CMK (cell line): ENCODE measurements around the gene LGI4.
"Not testable (repeated sequence)": the region's sequence is repeated elsewhere in the genome, so short reads cannot be mapped to it uniquely, and the experiment has no call there.

ENCODE experiments used
- DNase-seq: peaks from one replicate; pipeline ENCODE4 v3.0.0-alpha.2; 2010; ENCODE audit warnings: low read depth

Gene LGI4

DNA sequence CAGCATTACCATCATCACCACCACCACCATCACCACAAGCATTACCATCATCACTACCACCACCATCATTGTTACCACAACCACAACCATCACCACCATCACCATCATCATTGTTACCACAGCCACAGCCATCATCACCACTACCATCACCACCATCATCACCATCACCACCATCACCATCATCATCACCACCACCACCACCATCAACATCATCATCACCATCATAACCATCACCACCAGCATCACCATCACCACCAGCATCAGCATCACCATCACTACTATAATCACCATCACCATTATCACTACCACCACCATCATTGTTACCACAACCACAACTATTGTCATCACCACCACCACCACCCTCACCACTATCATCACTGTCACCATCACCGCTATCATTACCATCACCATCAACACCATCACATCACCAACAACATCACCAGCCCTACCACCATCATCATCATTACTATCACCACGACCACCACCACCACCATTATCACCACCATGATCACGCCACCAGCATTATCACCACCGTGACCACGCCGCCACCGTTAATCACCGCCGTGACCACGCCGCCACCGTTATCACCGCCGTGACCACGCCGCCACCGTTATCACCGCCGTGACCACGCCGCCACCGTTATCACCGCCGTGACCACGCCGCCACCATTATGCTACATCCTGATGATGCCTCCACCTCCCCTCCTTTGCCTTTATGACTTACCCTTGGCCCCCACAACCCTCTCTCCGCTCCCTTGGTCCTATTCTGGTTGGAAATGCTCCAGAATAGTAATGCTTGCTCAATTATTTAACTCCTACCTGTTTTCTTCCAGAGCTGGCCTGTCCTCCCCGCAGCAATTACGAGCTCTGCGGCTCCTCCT, 29.2 kb downstream of the LGI4 start:
- no peak for DNase-seq

DNA sequence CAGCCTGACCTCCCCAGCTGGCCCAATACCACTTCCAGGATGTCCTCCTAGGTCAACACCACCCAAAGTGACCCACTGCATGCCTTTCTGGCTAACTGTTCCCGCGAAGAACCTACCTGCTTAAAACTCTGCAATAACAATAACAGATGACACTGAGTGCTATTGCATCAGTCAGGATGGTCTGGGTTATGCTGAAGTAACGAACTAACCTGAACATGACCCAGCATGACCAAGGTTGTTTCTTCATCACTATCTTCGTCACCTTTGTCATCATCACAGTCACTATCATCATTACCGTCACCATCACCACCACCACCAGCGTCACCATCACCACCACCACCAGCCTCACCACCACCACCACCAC, 29.8 kb downstream of the LGI4 start:
- DNase-seq = no peak

DNA sequence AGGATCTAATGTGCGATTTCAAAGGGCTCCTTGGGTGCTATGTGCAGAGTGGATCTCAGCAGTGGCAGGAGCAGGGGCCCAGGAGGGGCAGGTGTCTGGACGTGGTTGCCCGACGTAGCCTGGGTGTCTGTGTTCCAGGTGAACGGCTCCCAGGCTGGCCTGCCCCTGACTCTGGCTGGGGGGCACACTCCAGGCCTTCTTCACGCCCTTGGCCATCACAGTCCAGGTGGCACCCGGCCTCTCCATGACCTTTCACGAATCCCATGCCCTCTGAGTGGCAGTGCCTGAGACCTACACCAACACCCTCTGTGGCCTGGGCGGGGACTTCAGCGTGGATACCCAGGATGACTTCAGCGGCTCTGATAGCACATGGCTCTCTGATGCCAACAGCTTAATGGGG, 30.5 kb downstream of the LGI4 start:
- no peak for DNase-seq

DNA sequence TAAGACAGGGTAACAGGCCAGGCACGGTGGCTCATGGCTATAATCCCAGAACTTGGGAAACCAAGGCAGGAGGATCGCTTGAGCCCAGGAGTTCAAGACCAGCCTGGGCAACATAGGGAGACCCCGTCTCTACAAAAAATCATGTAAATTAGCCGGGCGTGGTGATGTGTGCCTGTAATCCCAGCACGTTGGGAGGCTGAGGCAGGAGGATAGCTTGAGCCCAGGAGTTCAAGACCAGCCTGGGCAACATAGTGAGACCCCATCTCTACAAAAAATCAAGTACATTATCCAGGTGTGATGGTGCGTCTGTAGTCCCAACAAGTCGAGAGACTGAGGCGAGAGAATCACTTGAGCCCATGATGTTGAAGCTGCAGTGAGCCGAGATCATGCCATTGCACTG, 31.2 kb downstream of the LGI4 start:
- DNase-seq = not testable (repeated sequence)

DNA sequence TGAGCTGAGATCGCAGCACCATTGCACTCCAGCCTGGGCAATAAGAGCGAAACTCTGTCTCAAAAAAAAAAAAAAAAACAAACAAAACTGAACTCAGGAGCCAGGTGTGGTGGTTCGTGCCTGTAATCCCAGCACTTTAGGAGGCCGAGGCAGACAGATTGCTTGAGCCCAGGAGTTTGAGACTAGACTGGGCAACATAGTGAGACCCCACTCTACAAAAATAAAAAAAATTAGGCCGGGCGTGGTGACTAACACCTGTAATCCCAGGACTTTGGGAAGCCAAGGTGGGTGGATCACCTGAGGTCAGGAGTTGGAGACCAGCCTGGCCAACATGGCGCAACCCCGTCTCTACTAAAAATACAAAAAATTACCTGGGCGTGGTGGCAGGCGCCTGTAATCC, 32.9 kb downstream of the LGI4 start:
- DNase-seq = not testable (repeated sequence)

DNA sequence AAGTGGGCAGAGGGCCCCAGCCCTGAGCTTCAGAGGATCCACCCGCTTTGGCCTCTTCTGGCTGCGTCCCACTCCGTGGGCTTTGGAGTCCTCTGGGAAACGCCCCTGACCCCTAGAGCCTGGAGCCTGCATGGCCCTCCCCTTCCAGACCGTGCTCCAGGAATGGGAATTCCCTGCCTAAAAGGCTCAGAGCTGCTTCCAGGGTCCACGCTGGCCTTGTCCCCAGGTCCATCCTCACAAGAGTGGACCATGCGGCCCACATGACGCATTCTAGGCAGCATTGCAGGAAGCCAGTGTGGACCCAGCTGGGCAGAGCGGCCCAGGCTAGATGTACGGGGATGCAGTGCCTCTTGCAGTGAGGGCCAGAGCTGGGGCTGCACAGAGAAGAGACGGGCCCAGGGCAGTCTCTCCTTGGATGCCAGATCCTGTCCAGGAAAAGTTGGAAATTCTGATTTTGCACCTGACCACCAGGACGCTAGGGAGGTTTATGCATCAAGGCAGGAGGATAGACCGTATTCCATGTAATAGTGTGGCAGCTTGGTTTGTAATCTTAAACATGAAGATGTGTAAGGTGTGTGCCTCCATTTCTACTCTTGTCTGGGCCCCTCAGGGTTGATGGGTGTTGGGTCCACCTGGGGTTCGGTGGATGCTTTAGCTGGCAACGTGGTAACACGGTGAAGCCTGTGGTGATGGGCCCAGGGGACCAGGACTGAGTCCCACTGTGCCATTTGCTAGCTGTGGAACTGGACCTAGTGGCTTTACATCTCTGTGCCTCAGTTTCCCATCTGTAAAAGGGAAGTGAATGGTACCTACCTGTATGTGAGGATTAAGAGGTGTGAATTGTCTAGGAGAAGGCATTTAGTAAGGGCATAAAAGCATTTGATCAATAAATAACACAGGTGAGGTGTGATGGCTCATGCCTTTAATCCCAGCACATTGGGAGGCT, 34.0 kb downstream of the LGI4 start:
- no peak for DNase-seq

DNA sequence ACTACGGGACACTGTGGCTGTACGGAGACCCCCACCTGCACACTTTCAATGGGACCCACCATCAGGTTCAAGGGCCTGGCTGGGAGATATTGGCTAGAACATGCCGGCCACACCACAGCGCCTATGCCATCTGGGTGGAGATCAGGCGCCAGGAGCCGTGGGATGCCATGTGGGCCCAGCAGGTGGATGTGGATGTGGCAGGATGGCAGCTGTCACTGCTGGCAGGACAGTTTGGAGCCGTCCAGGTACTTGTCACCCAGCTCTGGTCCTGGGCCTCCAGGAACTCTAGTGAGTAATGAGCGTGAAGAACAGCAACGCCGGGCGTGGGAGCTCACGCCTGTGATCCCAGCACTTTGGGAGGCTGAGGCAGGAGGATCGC, 35.0 kb downstream of the LGI4 start:
- no peak for DNase-seq

DNA sequence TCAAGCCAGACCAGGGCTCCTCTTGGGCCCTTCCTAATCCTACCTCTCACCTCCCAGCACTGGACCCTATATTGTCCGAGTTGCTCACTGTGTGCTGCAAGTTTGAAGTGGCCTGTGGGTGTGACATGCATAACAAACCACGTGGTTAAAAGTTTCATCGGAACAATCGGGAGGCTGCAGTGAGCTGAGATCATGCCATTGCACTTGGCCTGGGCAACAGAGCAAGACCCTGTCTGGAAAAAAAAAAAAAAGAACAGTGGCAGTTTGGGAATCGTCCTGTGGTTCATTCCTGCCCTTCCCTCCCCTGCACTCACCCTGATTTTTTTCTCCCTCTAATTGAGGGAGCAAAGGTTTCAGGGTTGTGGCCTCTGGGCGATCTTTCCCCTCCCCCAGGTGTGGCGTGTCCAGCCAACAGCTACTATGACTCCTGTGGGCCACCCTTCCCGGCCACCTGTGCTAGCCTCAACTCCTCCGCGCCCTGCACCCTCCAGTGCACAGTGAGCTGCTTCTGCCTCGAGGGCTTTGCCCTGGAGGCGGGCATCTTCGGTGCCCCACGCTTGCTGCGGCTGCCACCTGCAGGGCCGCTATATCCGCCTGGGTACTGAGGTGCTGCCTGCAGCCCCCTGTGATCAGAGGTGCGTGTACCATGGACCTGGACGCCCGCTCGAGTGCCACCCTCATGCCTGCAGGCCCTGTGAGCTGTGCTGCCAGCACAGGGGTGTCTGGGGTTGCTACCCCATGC, 35.5 kb downstream of the LGI4 start:
- DNase-seq = no peak

DNA sequence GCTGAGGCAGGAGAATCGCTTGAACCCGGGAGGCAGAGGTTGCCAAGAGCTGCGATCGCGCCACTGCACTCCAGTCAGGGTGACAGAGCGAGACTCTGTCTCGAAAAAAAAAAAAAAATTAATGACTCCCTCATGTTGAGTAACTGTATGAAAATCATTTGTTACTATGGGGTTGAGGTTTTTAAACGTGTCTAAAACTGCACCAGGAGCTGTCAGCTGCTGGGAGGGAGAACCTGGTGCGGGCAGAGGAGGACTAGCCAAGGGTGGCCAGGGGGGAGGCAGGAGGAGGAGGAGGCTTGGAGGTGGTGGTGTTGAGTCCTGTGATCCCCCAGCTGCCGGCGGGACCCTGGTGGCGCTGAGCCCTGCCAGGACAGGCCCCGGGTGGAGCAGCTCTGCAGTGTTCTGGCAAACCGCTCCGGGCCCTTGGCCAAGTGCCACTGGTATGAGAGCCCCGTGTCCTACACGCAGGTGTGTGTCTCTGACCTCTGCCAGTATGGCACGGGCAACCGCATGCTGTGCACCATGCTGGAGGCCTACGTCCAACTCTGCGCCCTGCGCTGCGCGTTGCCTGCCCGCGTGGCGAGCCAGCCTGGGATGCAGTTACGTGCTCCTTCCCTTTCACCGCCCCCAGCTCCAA, 36.3 kb downstream of the LGI4 start:
- no peak for DNase-seq

DNA sequence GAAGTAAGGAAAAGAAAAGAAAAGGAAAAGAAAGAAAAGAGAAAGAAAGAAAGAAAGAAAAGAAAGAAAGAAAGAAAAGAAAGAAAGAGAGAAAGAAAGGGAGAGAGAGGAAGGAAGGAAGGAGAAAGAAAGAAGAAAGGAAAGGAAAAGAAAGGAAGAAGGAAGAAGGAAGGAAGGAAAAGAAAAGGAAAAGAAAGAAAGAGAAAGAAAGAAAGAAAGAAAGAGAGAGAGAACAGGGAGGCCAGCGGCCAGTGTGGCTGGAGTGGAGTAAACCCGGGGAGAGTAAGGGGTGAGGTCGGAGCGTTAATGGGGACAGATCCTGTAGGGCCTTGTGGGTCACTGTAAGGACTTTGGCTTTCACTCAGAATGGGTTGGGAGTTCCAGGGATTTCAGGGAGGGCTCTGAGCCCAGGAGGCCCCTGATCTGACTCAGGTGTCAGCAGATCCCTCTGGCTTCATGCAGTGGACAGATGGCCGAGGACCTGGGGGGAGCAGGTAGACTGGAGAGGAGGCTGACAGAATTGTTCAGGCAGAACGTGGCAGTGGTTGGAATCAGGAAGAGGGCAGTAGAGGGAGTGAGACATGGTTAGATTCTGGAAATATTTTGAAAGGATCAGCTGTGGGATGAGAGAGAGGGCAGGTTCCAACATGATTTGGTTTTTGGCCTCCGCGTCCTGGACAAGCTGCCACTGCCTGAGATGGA, 39.0 kb downstream of the LGI4 start:
- no peak for DNase-seq

DNA sequence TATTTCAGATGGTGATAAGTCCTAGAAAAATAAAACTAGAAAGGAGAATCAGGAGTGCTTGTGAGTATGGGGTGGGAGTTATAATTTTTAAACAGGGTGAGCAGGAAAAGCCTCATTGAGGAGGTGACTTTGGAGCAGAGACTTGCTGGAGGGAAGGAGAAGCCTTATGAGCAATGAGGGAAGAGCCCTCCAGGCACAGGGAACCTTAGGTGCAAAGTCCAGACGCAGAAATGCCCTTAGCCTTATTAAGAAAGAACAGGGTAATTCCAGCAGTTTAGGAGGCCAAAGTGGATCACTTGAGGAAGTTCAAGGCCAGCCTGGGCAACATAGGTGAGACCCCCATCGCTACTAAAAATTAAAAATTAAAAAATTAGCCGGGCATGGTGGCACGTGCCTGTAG, 40.2 kb downstream of the LGI4 start:
- DNase-seq = no peak

DNA sequence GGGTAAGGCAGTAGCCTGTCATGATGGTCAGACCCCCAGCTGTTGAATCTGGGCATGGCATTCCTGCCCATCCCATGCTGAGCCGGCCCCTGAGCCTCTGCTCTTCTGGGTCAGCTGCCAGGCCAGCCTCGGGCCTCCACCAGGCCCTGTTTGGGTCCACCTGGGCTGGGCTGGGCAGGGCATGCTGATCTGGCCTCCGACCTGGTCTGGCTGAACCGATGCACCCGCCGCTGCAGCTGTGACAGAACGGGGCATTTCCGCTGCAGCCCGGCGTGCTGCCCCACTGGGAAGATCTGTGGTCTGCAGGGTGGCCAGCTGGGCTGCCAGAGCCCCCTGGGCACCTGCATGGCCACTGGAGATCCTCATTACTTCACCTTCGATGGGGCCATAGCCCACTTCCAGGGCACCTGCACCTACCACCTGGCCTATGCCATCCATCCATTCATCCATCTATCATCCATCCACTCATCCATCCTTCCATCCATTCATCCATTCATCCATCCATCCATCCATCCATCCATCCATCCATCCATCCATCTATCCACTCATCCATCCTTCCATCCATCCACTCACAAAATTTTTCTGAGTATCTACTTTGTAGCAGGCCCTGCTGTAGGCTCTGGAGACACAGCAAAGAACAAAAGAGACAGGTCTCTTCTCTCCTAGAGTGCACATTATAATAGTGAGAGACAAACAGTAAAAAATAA, 40.8 kb downstream of the LGI4 start:
- no peak for DNase-seq

DNA sequence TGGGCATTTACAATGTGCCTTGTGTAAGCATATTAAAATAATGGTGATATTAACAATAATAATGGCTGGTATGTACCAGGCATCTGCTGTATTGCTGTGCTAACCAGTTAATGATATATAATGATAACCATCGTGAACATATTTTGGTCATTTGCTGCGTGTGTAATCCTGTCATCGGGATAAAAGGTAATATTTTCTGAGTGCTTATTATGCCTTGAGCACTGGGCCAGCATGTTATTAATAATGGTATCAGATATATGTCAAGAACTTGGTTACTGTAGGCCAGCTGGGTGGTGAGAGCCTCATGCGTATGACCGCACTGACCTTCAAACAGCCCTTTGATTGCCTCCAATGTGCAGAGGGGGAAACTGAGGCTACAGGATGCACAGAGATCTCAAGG, 41.4 kb downstream of the LGI4 start:
- DNase-seq = no peak

DNA sequence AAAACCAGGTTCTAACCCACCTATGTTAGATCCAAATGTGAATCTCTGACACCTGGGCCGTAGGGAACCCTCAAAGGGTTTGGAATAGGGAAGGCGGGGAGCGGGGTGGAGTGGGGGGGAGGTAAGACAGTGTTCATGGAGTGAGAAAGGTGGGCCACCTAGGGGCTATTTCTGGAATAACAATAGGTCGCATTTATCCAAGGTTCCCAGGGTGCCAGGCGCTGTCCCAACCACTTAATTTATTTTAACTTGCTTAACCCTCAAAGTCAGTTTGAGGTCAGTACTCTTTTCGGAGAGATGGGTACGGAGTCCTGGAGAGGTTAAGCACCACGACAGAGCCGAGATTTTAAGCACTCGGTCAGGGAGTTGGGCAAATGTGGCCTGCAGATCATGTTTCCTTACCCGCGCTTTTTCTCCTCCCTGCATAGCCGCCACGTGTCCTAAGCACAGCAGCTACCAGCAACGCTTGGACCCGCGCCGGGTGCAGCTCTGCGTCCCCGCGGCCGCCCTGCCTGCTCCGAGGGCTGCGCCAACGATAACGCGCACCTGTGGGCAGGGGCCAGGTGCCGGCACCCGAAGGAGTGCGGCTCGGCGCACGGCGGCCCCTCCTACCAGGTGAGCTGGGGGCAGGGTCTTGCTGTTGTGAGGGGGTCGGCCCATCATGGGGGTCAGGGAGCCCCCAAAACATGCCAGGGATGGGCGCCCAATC, 44.2 kb downstream of the LGI4 start:
- no peak for DNase-seq

DNA sequence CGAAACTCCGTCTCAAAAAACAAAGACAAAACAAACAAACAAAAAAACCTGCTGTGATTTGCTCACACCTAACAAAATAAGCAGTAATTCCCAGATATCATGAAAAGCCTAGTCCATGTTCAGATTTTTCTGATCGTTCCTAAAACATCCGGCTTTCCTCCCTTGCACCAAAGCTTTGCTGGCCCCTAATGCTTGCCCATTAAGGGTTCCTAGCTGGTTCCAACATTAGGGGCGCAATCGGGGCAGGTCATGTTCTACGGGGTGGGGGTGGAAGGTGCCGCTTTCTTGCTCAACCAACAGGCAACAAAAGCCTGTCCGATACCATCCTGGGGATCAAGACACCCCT, 44.7 kb downstream of the LGI4 start:
- no peak for DNase-seq

DNA sequence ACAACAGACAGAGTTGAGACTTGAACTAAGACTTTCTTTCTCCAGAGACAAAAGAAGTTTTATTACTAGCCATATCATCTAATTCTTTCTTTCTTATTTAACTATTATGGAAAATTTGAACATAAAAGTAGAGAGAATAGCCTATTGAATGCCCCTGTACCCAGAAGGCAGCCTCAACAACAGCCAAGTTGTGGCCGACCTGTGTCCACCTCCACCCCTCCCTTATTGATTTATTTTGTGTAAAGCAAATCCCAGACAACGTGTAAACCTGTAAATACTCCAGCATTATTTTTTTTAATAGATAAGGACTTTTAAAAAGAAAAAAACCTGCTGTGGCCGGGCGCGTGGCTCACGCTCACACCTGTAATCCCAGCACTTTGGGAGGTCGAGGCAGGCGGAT, 45.3 kb downstream of the LGI4 start:
- no peak for DNase-seq

DNA sequence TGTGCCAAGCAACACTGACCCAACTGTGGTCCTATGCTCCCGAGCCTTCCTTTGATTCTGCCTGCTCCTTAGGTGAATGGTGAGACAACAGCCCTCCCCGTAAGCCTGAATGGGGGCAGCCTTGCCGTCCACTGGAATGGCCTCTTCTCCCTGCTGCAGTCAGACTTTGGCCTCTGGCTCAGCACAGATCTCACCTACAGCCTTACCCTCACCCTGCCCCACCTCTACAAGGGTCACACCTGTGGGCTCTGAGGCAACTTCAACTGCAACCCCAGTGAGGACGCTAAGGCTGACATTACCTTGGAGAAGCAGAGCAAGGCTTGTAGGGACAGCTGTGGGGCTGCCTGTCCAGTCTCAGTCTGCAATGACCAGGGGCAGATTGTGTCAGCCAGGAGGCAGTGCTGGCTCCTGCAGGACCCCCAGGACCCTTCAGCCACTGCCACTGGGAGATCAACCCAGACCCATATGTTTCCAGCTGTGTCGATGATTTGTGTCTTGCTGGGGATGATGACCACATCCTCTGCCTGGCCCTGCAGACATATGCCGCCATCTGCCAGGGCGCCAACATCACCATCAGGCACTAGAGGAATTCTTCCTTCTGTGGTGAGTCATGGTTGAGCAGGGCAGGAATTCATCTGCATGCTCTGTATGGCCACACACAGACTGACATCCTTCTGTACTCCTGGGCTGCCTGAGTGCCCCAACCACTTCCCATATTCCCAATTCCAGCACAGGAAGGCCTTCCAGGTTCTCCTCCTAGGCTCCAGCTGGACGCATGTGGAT, 46.5 kb downstream of the LGI4 start:
- no peak for DNase-seq

DNA sequence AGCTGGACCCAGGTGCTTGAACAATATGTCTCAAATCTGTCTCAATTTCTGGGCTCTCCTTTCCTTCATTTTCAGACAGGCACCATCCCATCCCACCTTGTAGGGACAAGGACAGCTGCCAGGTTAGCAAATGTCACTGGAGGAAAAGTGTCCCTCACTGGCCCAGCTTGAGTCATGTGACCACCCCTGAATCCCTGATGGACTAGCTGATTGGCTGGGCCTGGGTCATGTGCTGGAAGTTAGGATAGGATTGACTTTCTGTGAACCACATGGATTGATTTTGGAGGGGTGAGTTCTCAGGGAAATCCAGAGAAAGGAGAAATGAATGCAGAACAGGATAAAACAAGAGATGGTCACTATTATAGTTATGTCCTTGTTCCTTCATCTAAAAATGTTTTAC, 47.5 kb downstream of the LGI4 start:
- DNase-seq = no peak

DNA sequence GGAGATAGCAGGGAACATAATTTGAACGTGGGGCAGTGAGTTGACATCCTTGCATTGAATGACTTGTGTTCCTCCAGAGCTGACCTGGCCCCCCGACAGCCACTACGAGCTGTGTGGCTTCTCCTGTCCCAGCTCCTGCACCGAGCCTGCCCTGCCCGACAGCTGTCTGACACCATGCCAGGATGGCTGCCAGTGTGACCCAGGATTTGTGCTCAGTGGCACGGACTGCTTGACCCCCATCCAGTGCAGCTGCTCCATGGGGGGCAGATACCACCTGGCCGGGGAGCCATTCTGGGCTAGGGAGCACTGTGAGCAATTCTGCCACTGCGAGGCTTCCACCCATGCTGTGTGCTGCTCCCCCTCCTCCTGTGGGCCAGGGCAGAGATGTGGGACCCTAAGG, 48.4 kb downstream of the LGI4 start:
- DNase-seq = no peak
